B cell (primary cell): ENCODE data around the gene ZDHHC20.

Experiments used
- EZH2 ChIP-seq: IDR thresholded peaks from 2 replicates; pipeline ENCODE4 v1.6.1; 2012; ENCODE audit warnings: borderline replicate concordance, low read depth, mild to moderate bottlenecking, moderate library complexity, low read length; ENCODE audit not compliant: insufficient read depth, poor library complexity, severe bottlenecking
- TF ChIP-seq, protein P1 (sequence below): fragments of 200-600 bp; IDR thresholded peaks from one replicate; pipeline ENCODE4 v1.8.0; 2022; ENCODE audit warnings: antibody characterized with exemption, mild to moderate bottlenecking

DNA sequence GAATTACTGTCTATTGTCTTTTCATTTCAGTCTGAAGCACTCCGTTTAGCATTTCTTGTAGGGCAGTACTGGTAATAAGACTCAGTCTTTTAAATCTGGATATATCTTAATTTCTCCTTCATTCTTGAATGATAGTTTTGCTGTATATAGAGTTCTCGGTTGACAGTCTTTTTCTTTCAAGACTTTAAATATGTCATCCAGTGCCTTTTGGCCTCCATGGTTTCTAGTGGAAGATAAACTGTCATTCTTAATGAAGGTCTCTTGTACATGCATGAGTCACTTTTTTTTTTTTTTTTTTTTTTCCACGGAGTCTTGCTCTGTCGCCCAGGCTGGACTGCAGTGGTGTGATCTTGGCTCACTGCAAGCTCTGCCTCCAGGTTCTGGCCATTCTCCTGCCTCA, 27.2 kb upstream of the ZDHHC20 start:
- TF ChIP-seq, protein P1, sequence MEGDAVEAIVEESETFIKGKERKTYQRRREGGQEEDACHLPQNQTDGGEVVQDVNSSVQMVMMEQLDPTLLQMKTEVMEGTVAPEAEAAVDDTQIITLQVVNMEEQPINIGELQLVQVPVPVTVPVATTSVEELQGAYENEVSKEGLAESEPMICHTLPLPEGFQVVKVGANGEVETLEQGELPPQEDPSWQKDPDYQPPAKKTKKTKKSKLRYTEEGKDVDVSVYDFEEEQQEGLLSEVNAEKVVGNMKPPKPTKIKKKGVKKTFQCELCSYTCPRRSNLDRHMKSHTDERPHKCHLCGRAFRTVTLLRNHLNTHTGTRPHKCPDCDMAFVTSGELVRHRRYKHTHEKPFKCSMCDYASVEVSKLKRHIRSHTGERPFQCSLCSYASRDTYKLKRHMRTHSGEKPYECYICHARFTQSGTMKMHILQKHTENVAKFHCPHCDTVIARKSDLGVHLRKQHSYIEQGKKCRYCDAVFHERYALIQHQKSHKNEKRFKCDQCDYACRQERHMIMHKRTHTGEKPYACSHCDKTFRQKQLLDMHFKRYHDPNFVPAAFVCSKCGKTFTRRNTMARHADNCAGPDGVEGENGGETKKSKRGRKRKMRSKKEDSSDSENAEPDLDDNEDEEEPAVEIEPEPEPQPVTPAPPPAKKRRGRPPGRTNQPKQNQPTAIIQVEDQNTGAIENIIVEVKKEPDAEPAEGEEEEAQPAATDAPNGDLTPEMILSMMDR = no peak
- TF ChIP-seq EZH2 = no peak
